CD4-positive, alpha-beta memory T cell (primary cell): ENCODE measurements around the gene EIF4EBP3. TPM values are rescaled to one million over a fixed set of nuclear protein-coding genes. Genes with fewer than 3 reads are reported as not detected.
A peak's percentile ranks its signal among the peaks of the same experiment; 100 is the strongest.

Source experiments
- CTCF ChIA-PET: fragments of 350-600 bp; sonication (Branson Sonifier 250); formaldehyde crosslinking; loops from one replicate; lab custom pipeline; 2021; ENCODE audit warnings: inconsistent platforms; ENCODE audit not compliant: partially characterized antibody; lab: Charles Lee
- POLR2A ChIA-PET: fragments of 350-600 bp; sonication (Branson Sonifier 250); formaldehyde crosslinking; loops from one replicate; lab custom pipeline; 2021; ENCODE audit not compliant: partially characterized antibody; lab: Charles Lee
- DNase-seq, 5 donors: peaks; one replicate each; pipeline versions ENCODE4 v3.0.0 to v3.0.0-alpha.2; 2020 to 2022; ENCODE audit warnings: mixed read lengths in 1 of 5
- H3K27ac ChIP-seq: one replicate; pipeline ENCODE4 v1.7.0; 2013; ENCODE audit warnings: low read depth, low read length
- H3K27me3 ChIP-seq: 2 replicates; pipeline ENCODE4 v1.7.0; 2013; ENCODE audit warnings: mild to moderate bottlenecking, low read length, moderate library complexity; ENCODE audit not compliant: insufficient read depth
- H3K36me3 ChIP-seq: 2 replicates; pipeline ENCODE4 v1.7.0; 2013; ENCODE audit warnings: mild to moderate bottlenecking, low read length, moderate library complexity; ENCODE audit not compliant: insufficient read depth
- H3K4me1 ChIP-seq: 2 replicates; pipeline ENCODE4 v1.7.0; 2013; ENCODE audit warnings: mild to moderate bottlenecking, low read length, moderate library complexity; ENCODE audit not compliant: insufficient read depth
- H3K4me3 ChIP-seq, 2 donors: one replicate each; pipeline ENCODE4 v1.7.0; 2013; ENCODE audit warnings: low read length in 2 of 2, mild to moderate bottlenecking in 1 of 2
- H3K9me3 ChIP-seq, 2 donors: one replicate each; pipeline ENCODE4 v1.7.0; 2013; ENCODE audit warnings: low read length in 2 of 2, control low read depth in 1 of 2; ENCODE audit not compliant: control insufficient read depth in 1 of 2
- H3K27ac Mint-ChIP-seq, 7 donors: one replicate each; pipeline ENCODE4 v1.8.0; 2020 to 2021; ENCODE audit warnings: mixed read lengths in 7 of 7, mild to moderate bottlenecking in 6 of 7, inconsistent platforms in 3 of 7, moderate library complexity in 3 of 7
- H3K27me3 Mint-ChIP-seq, 2 donors: one replicate each; pipeline ENCODE4 v1.8.0; 2020 to 2021; ENCODE audit warnings: mixed read lengths in 2 of 2
- H3K36me3 Mint-ChIP-seq, 2 donors: one replicate each; pipeline ENCODE4 v1.8.0; 2020 to 2021; ENCODE audit warnings: mixed read lengths in 2 of 2, inconsistent platforms in 1 of 2, mild to moderate bottlenecking in 1 of 2
- H3K4me1 Mint-ChIP-seq, 4 donors: one replicate each; pipeline ENCODE4 v1.8.0; 2020 to 2021; ENCODE audit warnings: mixed read lengths in 4 of 4, mild to moderate bottlenecking in 1 of 4
- H3K4me3 Mint-ChIP-seq, 8 donors: one replicate each; pipeline ENCODE4 v1.8.0; 2020 to 2021; ENCODE audit warnings: mixed read lengths in 8 of 8, mild to moderate bottlenecking in 7 of 8, moderate library complexity in 6 of 8, inconsistent platforms in 3 of 8
- H3K9me3 Mint-ChIP-seq, 8 donors: one replicate each; pipeline ENCODE4 v1.8.0; 2020 to 2021; ENCODE audit warnings: mixed read lengths in 8 of 8, mild to moderate bottlenecking in 5 of 8, inconsistent platforms in 3 of 8, moderate library complexity in 1 of 8
- intact Hi-C: fragments of 100-400 bp; cut with micrococcal nuclease; formaldehyde crosslinking; loops from one replicate; pipeline ENCODE4 v1.15.1; 2023
- polyA plus RNA-seq, 2 donors: library from polyadenylated mRNA; unstranded; fragments of 300-500 nt; fragmentation: Illumina TruSeq; gene quantifications; one replicate each; pipeline ENCODE4 v1.2.3, GENCODE V29; 2021
- total RNA-seq, 2 experiments: library from RNA; stranded (reverse); gene quantifications; one replicate each; pipeline ENCODE4 v1.2.3, GENCODE V29; 2021

Gene EIF4EBP3
- total and polyA plus RNA-seq, 4 experiments from 2014 or later, result 15.3 to 44.3 (median 25.3) TPM

- CTCF ChIA-PET, result interaction anchor here (0.9 to 3.7 kb wide), 9 partner anchors 8 to 173 kb away, joined by 4 to 49 read pairs (median 13); partner anchors contain the start of genes CD14, IK, NDUFA2 and SRA1
- Mint-ChIP-seq H3K4me1 (peaks cover 27 to 61% (median 35%) of the 10 kb centered on the region in 4 donors), H3K36me3 (peaks cover 32 to 50% of the 10 kb centered on the region in 2 donors), H3K27ac (peak overlapping the region; percentile 91 to 97 (median 97)), H3K9me3 (peaks cover 0 to 3% (median 0%) of the 10 kb centered on the region in 8 donors), H3K27me3 (no peaks in the 10 kb centered on the region), H3K4me3 (peak overlapping the region in 7 of 8 donors; percentile 9 to 91 (median 66))
- Histone ChIP-seq H3K4me1 (peaks cover 36% of the 10 kb centered on the region), H3K4me3 (no peak overlapping the region), H3K27ac (peak overlapping the region; percentile 77), H3K27me3 (no peaks in the 10 kb centered on the region), H3K9me3 (no peaks in the 10 kb centered on the region), H3K36me3 (peaks cover 29% of the 10 kb centered on the region)
- POLR2A ChIA-PET, result interaction anchor here (0.6 to 5.3 kb wide), 14 partner anchors 10 to 435 kb away, joined by 3 to 79 read pairs (median 16); partner anchors contain the start of genes ANKHD1, APBB3, CD14 and HARS1
- no peak for DNase-seq
- intact Hi-C loops, result no loop called here
Observed at GRCh38 chr5:140548791-140549190, 1.3 kb downstream of the EIF4EBP3 start.

- Histone ChIP-seq H3K27me3 (no peaks in the 10 kb centered on the region), H3K4me3 (no peak overlapping the region), H3K9me3 (no peaks in the 10 kb centered on the region), H3K27ac (peak overlapping the region; percentile 77), H3K4me1 (peaks cover 43% of the 10 kb centered on the region), H3K36me3 (peaks cover 29% of the 10 kb centered on the region)
- H3K9me3 Mint-ChIP-seq, result peaks cover 0 to 4% (median 0%) of the 10 kb centered on the region in 8 donors
- intact Hi-C loops, result no loop called here
- ChIA-PET CTCF (interaction anchor here (2.3 to 2.7 kb wide), 4 partner anchors 7 to 162 kb away, joined by 6 to 13 read pairs (median 12); partner anchors contain the start of genes IK, NDUFA2 and SRA1), POLR2A (interaction anchor here (0.9 to 5.3 kb wide), 8 partner anchors 9 to 436 kb away, joined by 3 to 79 read pairs (median 24); partner anchors contain the start of genes ANKHD1, APBB3, HARS1 and HARS2)
- H3K27ac Mint-ChIP-seq, result peak overlapping the region; percentile 85 to 97 (median 97)
- peak overlapping the region; percentile 5 to 91 (median 64) for H3K4me3 Mint-ChIP-seq
- H3K4me1 Mint-ChIP-seq, result peaks cover 31 to 68% (median 41%) of the 10 kb centered on the region in 4 donors
- DNase-seq, result no peak
- H3K36me3 Mint-ChIP-seq, result peaks cover 26 to 51% of the 10 kb centered on the region in 2 donors
- H3K27me3 Mint-ChIP-seq, result no peaks in the 10 kb centered on the region
Observed at GRCh38 chr5:140549237-140550144, 2.0 kb downstream of the EIF4EBP3 start.

- intact Hi-C loops, result no loop called here
- Mint-ChIP-seq H3K9me3 (peaks cover 0 to 4% (median 0%) of the 10 kb centered on the region in 8 donors), H3K27me3 (no peaks in the 10 kb centered on the region), H3K36me3 (peaks cover 22 to 47% of the 10 kb centered on the region in 2 donors), H3K4me1 (peaks cover 36 to 76% (median 48%) of the 10 kb centered on the region in 4 donors), H3K4me3 (peak overlapping the region in 1 of 8 donors; percentile 26), H3K27ac (peak overlapping the region; percentile 72 to 97 (median 91))
- CTCF ChIA-PET, result no interaction called here
- Histone ChIP-seq H3K4me3 (no peak overlapping the region), H3K36me3 (peaks cover 29% of the 10 kb centered on the region), H3K4me1 (peaks cover 50% of the 10 kb centered on the region), H3K27ac (no peak overlapping the region), H3K27me3 (no peaks in the 10 kb centered on the region), H3K9me3 (no peaks in the 10 kb centered on the region)
- POLR2A ChIA-PET, result interaction anchor here (1.4 to 5.3 kb wide), 4 partner anchors 8 to 96 kb away, joined by 4 to 79 read pairs (median 64); partner anchors contain the start of genes APBB3, IK, NDUFA2 and SLC35A4
- no peak for DNase-seq
Observed at GRCh38 chr5:140550147-140551079, 3.0 kb downstream of the EIF4EBP3 start.

- H3K4me1 Mint-ChIP-seq, result peaks cover 46 to 81% (median 59%) of the 10 kb centered on the region in 4 donors
- CTCF ChIA-PET, result interaction anchor here (0.8 to 2.7 kb wide), 3 partner anchors 11 to 87 kb away, joined by 3 to 10 read pairs (median 4); no protein-coding TSS in a partner anchor
Observed at GRCh38 chr5:140551872-140552271, 4.4 kb downstream of the EIF4EBP3 start.

GRCh38 chr5:140553657-140554056 lies 6.2 kb downstream of the EIF4EBP3 start:
- Histone ChIP-seq H3K36me3 (peaks cover 29% of the 10 kb centered on the region), H3K9me3 (no peaks in the 10 kb centered on the region), H3K27ac (no peak overlapping the region), H3K4me3 (no peak overlapping the region), H3K27me3 (no peaks in the 10 kb centered on the region), H3K4me1 (peaks cover 54% of the 10 kb centered on the region)
- POLR2A ChIA-PET, result interaction anchor here (0.7 kb wide), 1 partner anchor 1550 kb away, joined by 3 read pairs; no protein-coding TSS in a partner anchor
- peaks cover 43 to 77% (median 56%) of the 10 kb centered on the region in 4 donors for H3K4me1 Mint-ChIP-seq
- H3K4me3 Mint-ChIP-seq, result peak overlapping the region in 2 of 8 donors; percentile 1 to 22
- H3K27me3 Mint-ChIP-seq, result no peaks in the 10 kb centered on the region
- H3K27ac Mint-ChIP-seq, result peak overlapping the region; percentile 6 to 85 (median 66)
- intact Hi-C loops, result no loop called here
- peaks cover 27 to 49% of the 10 kb centered on the region in 2 donors for H3K36me3 Mint-ChIP-seq
- no peak for DNase-seq
- CTCF ChIA-PET, result interaction anchor here (1.0 to 2.7 kb wide), 4 partner anchors 9 to 81 kb away, joined by 3 to 10 read pairs (median 4); no protein-coding TSS in a partner anchor
- H3K9me3 Mint-ChIP-seq, result peaks cover 0 to 1% (median 0%) of the 10 kb centered on the region in 8 donors

More at GRCh38 chr5:140551872-140552271, 4.4 kb downstream of the EIF4EBP3 start:
- no peak overlapping the region for H3K4me3 Mint-ChIP-seq
- intact Hi-C loops, result no loop called here
- DNase-seq, result no peak
- H3K27ac Mint-ChIP-seq, result peak overlapping the region in 2 of 7 donors; percentile 36 to 82
- Histone ChIP-seq H3K27ac (no peak overlapping the region), H3K27me3 (no peaks in the 10 kb centered on the region), H3K9me3 (no peaks in the 10 kb centered on the region), H3K4me3 (no peak overlapping the region), H3K36me3 (peaks cover 29% of the 10 kb centered on the region), H3K4me1 (peaks cover 62% of the 10 kb centered on the region)
- peaks cover 27 to 53% of the 10 kb centered on the region in 2 donors for H3K36me3 Mint-ChIP-seq
- POLR2A ChIA-PET, result interaction anchor here (1.4 to 1.7 kb wide), 3 partner anchors 12 to 88 kb away, joined by 4 to 6 read pairs (median 4); partner anchors contain the start of genes APBB3, SLC35A4 and TMCO6
- peaks cover 0 to 1% (median 0%) of the 10 kb centered on the region in 8 donors for H3K9me3 Mint-ChIP-seq
- H3K27me3 Mint-ChIP-seq, result no peaks in the 10 kb centered on the region

- H3K27ac Mint-ChIP-seq, result peak overlapping the region; percentile 6 to 66 (median 32)
- POLR2A ChIA-PET, result interaction anchor here (0.6 to 1.0 kb wide), 2 partner anchors 24 to 93 kb away, joined by 3 to 4 read pairs; partner anchors contain the start of genes IK and NDUFA2
- peaks cover 36 to 69% (median 50%) of the 10 kb centered on the region in 4 donors for H3K4me1 Mint-ChIP-seq
- Histone ChIP-seq H3K27me3 (no peaks in the 10 kb centered on the region), H3K4me3 (no peak overlapping the region), H3K36me3 (peaks cover 27% of the 10 kb centered on the region), H3K9me3 (no peaks in the 10 kb centered on the region), H3K4me1 (peaks cover 46% of the 10 kb centered on the region), H3K27ac (no peak overlapping the region)
- H3K4me3 Mint-ChIP-seq, result peak overlapping the region in 3 of 8 donors; percentile 3 to 20 (median 9)
- H3K9me3 Mint-ChIP-seq, result peaks cover 0 to 1% (median 0%) of the 10 kb centered on the region in 8 donors
- CTCF ChIA-PET, result interaction anchor here (0.7 to 2.7 kb wide), 2 partner anchors 8 to 146 kb away, joined by 3 to 10 read pairs; no protein-coding TSS in a partner anchor
- peaks cover 27 to 43% of the 10 kb centered on the region in 2 donors for H3K36me3 Mint-ChIP-seq
- no peak for DNase-seq
- no peaks in the 10 kb centered on the region for H3K27me3 Mint-ChIP-seq
- intact Hi-C loops, result no loop called here
Observed at GRCh38 chr5:140554454-140554853, 7.0 kb downstream of the EIF4EBP3 start.
